ENCODE measurements around the gene FAM149A. TPM values are rescaled to one million over a fixed set of nuclear protein-coding genes. Genes with fewer than 3 reads are reported as not detected.
A peak's percentile ranks its signal among the peaks of the same experiment; 100 is the strongest.

The FAM149A gene
- total RNA-seq, 1 experiment from 2014 or later = 14.6 TPM

GRCh38 chr4:186081202-186081807 lies 23.2 kb upstream of the FAM149A start (continued):
- no peak for TF ChIP-seq ATF2 (CRISPR knock-in tag; IDR thresholded peaks at IDR 0.05; ENCODE audit: borderline replicate concordance, low read depth)

GRCh38 chr4:186082221-186082620 lies 22.3 kb upstream of the FAM149A start:
- no peak for DNase-seq (ENCODE audit: low spot score)
- peaks cover 7% of the 10 kb centered on the region for H3K9me3 Mint-ChIP-seq
- H3K4me1 Mint-ChIP-seq = peaks cover 46% of the 10 kb centered on the region
- TF ChIP-seq MYBL2 (CRISPR knock-in tag; IDR thresholded peaks at IDR 0.05) = no peak
- TF ChIP-seq EMX1 (CRISPR knock-in tag; IDR thresholded peaks at IDR 0.05) = no peak
- TF ChIP-seq NFYB (CRISPR knock-in tag; conservative IDR thresholded peaks at IDR 0.05; ENCODE audit: low read depth) = no peak
- TF ChIP-seq, protein P1, sequence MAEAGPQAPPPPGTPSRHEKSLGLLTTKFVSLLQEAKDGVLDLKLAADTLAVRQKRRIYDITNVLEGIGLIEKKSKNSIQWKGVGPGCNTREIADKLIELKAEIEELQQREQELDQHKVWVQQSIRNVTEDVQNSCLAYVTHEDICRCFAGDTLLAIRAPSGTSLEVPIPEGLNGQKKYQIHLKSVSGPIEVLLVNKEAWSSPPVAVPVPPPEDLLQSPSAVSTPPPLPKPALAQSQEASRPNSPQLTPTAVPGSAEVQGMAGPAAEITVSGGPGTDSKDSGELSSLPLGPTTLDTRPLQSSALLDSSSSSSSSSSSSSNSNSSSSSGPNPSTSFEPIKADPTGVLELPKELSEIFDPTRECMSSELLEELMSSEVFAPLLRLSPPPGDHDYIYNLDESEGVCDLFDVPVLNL (CRISPR knock-in tag; IDR thresholded peaks at IDR 0.05; ENCODE audit: borderline replicate concordance, low read depth) = no peak
- TF ChIP-seq, protein P2, sequence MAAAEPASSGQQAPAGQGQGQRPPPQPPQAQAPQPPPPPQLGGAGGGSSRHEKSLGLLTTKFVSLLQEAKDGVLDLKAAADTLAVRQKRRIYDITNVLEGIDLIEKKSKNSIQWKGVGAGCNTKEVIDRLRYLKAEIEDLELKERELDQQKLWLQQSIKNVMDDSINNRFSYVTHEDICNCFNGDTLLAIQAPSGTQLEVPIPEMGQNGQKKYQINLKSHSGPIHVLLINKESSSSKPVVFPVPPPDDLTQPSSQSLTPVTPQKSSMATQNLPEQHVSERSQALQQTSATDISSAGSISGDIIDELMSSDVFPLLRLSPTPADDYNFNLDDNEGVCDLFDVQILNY (CRISPR knock-in tag; IDR thresholded peaks at IDR 0.05) = no peak
- TF ChIP-seq FOXK1 (CRISPR knock-in tag; IDR thresholded peaks at IDR 0.05) = no peak
- TF ChIP-seq SOX15 (CRISPR knock-in tag; IDR thresholded peaks at IDR 0.05) = no peak
- TF ChIP-seq RORB (CRISPR knock-in tag; IDR thresholded peaks at IDR 0.05) = no peak
- no peak for TF ChIP-seq IRF1 (CRISPR knock-in tag; IDR thresholded peaks at IDR 0.05)
- no peak for TF ChIP-seq AFF4 (CRISPR knock-in tag; IDR thresholded peaks at IDR 0.05; ENCODE audit: borderline replicate concordance)
- TF ChIP-seq SMAD4 (CRISPR knock-in tag; IDR thresholded peaks at IDR 0.05) = no peak
- TF ChIP-seq TEAD4 (CRISPR knock-in tag; IDR thresholded peaks at IDR 0.05) = no peak
- TF ChIP-seq, protein P3, sequence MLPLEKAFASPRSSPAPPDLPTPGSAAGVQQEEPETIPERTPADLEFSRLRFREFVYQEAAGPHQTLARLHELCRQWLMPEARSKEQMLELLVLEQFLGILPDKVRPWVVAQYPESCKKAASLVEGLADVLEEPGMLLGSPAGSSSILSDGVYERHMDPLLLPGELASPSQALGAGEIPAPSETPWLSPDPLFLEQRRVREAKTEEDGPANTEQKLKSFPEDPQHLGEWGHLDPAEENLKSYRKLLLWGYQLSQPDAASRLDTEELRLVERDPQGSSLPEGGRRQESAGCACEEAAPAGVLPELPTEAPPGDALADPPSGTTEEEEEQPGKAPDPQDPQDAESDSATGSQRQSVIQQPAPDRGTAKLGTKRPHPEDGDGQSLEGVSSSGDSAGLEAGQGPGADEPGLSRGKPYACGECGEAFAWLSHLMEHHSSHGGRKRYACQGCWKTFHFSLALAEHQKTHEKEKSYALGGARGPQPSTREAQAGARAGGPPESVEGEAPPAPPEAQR (CRISPR knock-in tag; IDR thresholded peaks at IDR 0.05) = no peak
- TF ChIP-seq ARID4B (CRISPR knock-in tag; IDR thresholded peaks at IDR 0.05; ENCODE audit: borderline replicate concordance) = no peak
- ChIA-PET POLR2A (no interaction called here), CTCF (interaction anchor here (0.8 to 1.5 kb wide), 2 partner anchors 51 to 55 kb away, joined by 5 to 8 read pairs; no protein-coding TSS in a partner anchor)
- ATAC-seq = no peak
- H3K36me3 Mint-ChIP-seq = no peaks in the 10 kb centered on the region
- H3K27ac Mint-ChIP-seq = peak overlapping the region; percentile 12
- H3K4me3 Mint-ChIP-seq = no peak overlapping the region
- H3K27me3 Mint-ChIP-seq (ENCODE audit: low read depth) = no peaks in the 10 kb centered on the region; the same call in 1 of the 2 replicates

Data from WTC11 (cell line).